Measurements from ENCODE around the gene DPY30.
"Not testable (repeated sequence)": the region's sequence is repeated elsewhere in the genome, so short reads cannot be mapped to it uniquely, and the experiment has no call there.

The DPY30 gene

GRCh38 chr2:32012872-32013271 is 26.7 kb downstream of the DPY30 start:
- Histone ChIP-seq H3K9ac (ENCODE audit: low read length) (no peak overlapping the region), H3K79me2 (ENCODE audit: control insufficient read depth, insufficient read depth, low read length) (peaks cover 17% of the 10 kb centered on the region), H3K23ac (ENCODE audit: low read length) (no peak overlapping the region), H3K4me2 (ENCODE audit: low read length) (no peak overlapping the region), H3K18ac (ENCODE audit: low read length) (no peak overlapping the region), H4K5ac (ENCODE audit: low read length) (no peak overlapping the region), H2BK15ac (replicated peaks; ENCODE audit: low read depth) (no peak overlapping the region), H3K4me3 (ENCODE audit: low read length) (no peak overlapping the region), H4K8ac (ENCODE audit: low read depth, low read length) (no peak overlapping the region), H3K4ac (ENCODE audit: low read depth, low read length) (no peak overlapping the region), H3K27ac (ENCODE audit: low read depth, low read length) (no peak overlapping the region), H3K56ac (ENCODE audit: low read length) (no peak overlapping the region), H2BK5ac (ENCODE audit: low read length) (no peak overlapping the region), H3K79me1 (ENCODE audit: low read length) (peaks cover 2% of the 10 kb centered on the region), H2BK120ac (ENCODE audit: low read depth, low read length) (no peak overlapping the region), H3K27me3 (ENCODE audit: insufficient read depth, low read length, poor library complexity) (no peaks in the 10 kb centered on the region), H2AK5ac (ENCODE audit: low read length) (no peak overlapping the region), H3K4me1 (ENCODE audit: control insufficient read depth, low read depth, low read length) (peaks cover 3% of the 10 kb centered on the region), H3K36me3 (ENCODE audit: control insufficient read depth, insufficient read depth, low read length) (no peaks in the 10 kb centered on the region)
- no CpG with 5 or more reads among the region's 1 CpG for WGBS (ENCODE audit: extremely low coverage, insufficient coverage, low lambda C conversion rate)
- DNase-seq: no peak

- Histone ChIP-seq H3K4ac (ENCODE audit: low read depth, low read length) (no peak overlapping the region), H3K18ac (ENCODE audit: low read length) (peak overlapping the region; percentile 64), H3K9ac (ENCODE audit: low read length) (peak overlapping the region; percentile 73), H4K8ac (ENCODE audit: low read depth, low read length) (no peak overlapping the region), H3K4me3 (ENCODE audit: low read length) (no peak overlapping the region), H4K5ac (ENCODE audit: low read length) (no peak overlapping the region), H2BK120ac (ENCODE audit: low read depth, low read length) (peak overlapping the region; percentile 54), H2BK15ac (replicated peaks; ENCODE audit: low read depth) (no peak overlapping the region), H2AK5ac (ENCODE audit: low read length) (no peak overlapping the region), H3K36me3 (ENCODE audit: control insufficient read depth, insufficient read depth, low read length) (no peaks in the 10 kb centered on the region), H3K27ac (ENCODE audit: low read depth, low read length) (peak overlapping the region; percentile 97), H3K79me1 (ENCODE audit: low read length) (peaks cover 4% of the 10 kb centered on the region), H3K4me2 (ENCODE audit: low read length) (no peak overlapping the region), H2BK5ac (ENCODE audit: low read length) (no peak overlapping the region), H3K23ac (ENCODE audit: low read length) (no peak overlapping the region), H3K4me1 (ENCODE audit: control insufficient read depth, low read depth, low read length) (peaks cover 3% of the 10 kb centered on the region), H3K27me3 (ENCODE audit: insufficient read depth, low read length, poor library complexity) (no peaks in the 10 kb centered on the region), H3K56ac (ENCODE audit: low read length) (peak overlapping the region; percentile 89), H3K79me2 (ENCODE audit: control insufficient read depth, insufficient read depth, low read length) (peaks cover 25% of the 10 kb centered on the region)
- no peak for DNase-seq
- WGBS (ENCODE audit: extremely low coverage, insufficient coverage, low lambda C conversion rate): no CpG with 5 or more reads among the region's 5 CpGs
Observed at GRCh38 chr2:32011485-32011960, 28.1 kb downstream of the DPY30 start.

- no CpG with 5 or more reads among the region's 57 CpGs for WGBS (ENCODE audit: extremely low coverage, insufficient coverage, low lambda C conversion rate)
- Histone ChIP-seq H4K8ac (ENCODE audit: low read depth, low read length) (peak within 1 kb of the TSS; percentile 1), H3K27ac (ENCODE audit: low read depth, low read length) (peak within 1 kb of the TSS; percentile 97), H3K79me2 (ENCODE audit: control insufficient read depth, insufficient read depth, low read length) (peaks cover 32% of the 10 kb centered on the region), H2AK5ac (ENCODE audit: low read length) (no peak within 1 kb of the TSS), H3K23ac (ENCODE audit: low read length) (peak within 1 kb of the TSS; percentile 94), H3K27me3 (ENCODE audit: insufficient read depth, low read length, poor library complexity) (no peaks in the 10 kb centered on the region), H2BK120ac (ENCODE audit: low read depth, low read length) (peak within 1 kb of the TSS; percentile 54), H3K4me2 (ENCODE audit: low read length) (peak within 1 kb of the TSS; percentile 95), H3K4me3 (ENCODE audit: low read length) (peak within 1 kb of the TSS; percentile 88), H4K5ac (ENCODE audit: low read length) (no peak within 1 kb of the TSS), H3K79me1 (ENCODE audit: low read length) (peaks cover 7% of the 10 kb centered on the region), H3K36me3 (ENCODE audit: control insufficient read depth, insufficient read depth, low read length) (no peaks in the 10 kb centered on the region), H3K4me1 (ENCODE audit: control insufficient read depth, low read depth, low read length) (peaks cover 6% of the 10 kb centered on the region), H3K18ac (ENCODE audit: low read length) (peak within 1 kb of the TSS; percentile 96), H3K9ac (ENCODE audit: low read length) (peak within 1 kb of the TSS; percentile 94), H2BK5ac (ENCODE audit: low read length) (no peak within 1 kb of the TSS), H3K4ac (ENCODE audit: low read depth, low read length) (no peak within 1 kb of the TSS), H2BK15ac (replicated peaks; ENCODE audit: low read depth) (peak within 1 kb of the TSS; percentile 75), H3K56ac (ENCODE audit: low read length) (peak within 1 kb of the TSS; percentile 95)
- peak; percentile 98 for DNase-seq
Observed at GRCh38 chr2:32010670-32011484, 28.7 kb downstream of the DPY30 start, which contains the start of gene MEMO1. MEMO1 (minus strand) TSS chr2:32011008; CDS start chr2:32010247, 761 bp downstream.

- H3K18ac ChIP-seq (ENCODE audit: low read length); H2BK5ac ChIP-seq (ENCODE audit: low read length); H3K4ac ChIP-seq (ENCODE audit: low read depth, low read length); H3K9ac ChIP-seq (ENCODE audit: low read length); H4K5ac ChIP-seq (ENCODE audit: low read length); H3K4me1 ChIP-seq (ENCODE audit: control insufficient read depth, low read depth, low read length); H2BK15ac ChIP-seq (replicated peaks; ENCODE audit: low read depth); H3K36me3 ChIP-seq (ENCODE audit: control insufficient read depth, insufficient read depth, low read length); H4K8ac ChIP-seq (ENCODE audit: low read depth, low read length); H3K23ac ChIP-seq (ENCODE audit: low read length); H3K27me3 ChIP-seq (ENCODE audit: insufficient read depth, low read length, poor library complexity); H2AK5ac ChIP-seq (ENCODE audit: low read length); H2BK120ac ChIP-seq (ENCODE audit: low read depth, low read length); H3K4me3 ChIP-seq (ENCODE audit: low read length); H3K4me2 ChIP-seq (ENCODE audit: low read length): not testable (repeated sequence)
- Histone ChIP-seq H3K56ac (ENCODE audit: low read length) (peak overlapping the region; percentile 95), H3K79me1 (ENCODE audit: low read length) (peaks cover 11% of the 10 kb centered on the region), H3K79me2 (ENCODE audit: control insufficient read depth, insufficient read depth, low read length) (peaks cover 38% of the 10 kb centered on the region), H3K27ac (ENCODE audit: low read depth, low read length) (peak overlapping the region; percentile 91)
- peak; percentile 41 for DNase-seq
- WGBS (ENCODE audit: extremely low coverage, insufficient coverage, low lambda C conversion rate): no CpG with 5 or more reads among the region's 43 CpGs
Observed at GRCh38 chr2:32010280-32010669, 29.3 kb downstream of the DPY30 start.

DNA sequence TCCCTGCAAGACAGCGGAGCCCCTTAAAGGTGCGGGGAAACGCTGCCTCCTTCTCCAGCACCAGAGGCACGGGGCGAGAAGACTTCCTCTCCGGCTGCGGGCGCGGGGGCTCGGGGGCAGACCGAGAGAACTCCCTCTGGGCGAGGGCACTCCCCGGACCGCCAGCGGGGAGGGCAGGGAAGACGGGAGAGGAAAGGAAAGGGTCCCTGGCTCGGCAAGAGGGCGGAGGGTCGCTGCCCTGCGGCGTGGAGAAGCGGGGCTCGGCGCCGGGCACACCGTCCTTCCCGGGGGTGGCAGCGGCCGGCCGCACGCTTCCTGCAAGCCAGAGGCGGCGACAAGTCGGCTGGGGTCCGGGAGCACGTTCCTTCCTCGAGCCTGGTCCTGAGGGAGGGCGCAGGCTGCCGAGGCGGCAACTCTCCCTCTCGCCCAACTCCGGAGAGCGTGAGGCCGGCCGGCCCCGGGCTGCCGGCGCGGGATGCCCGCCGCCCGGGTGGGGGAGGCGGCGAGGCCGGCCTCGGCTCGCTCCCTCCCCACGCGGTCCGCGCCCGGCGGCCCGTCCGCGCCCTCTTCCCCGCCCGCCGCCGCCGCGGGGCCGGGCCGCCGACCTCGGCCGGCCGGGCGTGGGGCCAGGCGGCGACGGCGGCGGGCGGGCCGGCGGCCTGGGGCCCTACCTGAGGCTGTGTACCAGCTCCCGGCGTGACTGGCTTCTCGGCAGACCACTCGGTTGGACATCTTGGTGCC is 29.9 kb downstream of the DPY30 start:
- Histone ChIP-seq H2BK120ac (ENCODE audit: low read depth, low read length) (no peak overlapping the region), H3K18ac (ENCODE audit: low read length) (peak overlapping the region; percentile 19), H3K4me1 (ENCODE audit: control insufficient read depth, low read depth, low read length) (peaks cover 6% of the 10 kb centered on the region), H3K4me3 (ENCODE audit: low read length) (peak overlapping the region; percentile 88), H2BK5ac (ENCODE audit: low read length) (peak overlapping the region; percentile 70), H3K9ac (ENCODE audit: low read length) (peak overlapping the region; percentile 94), H3K79me1 (ENCODE audit: low read length) (peaks cover 11% of the 10 kb centered on the region), H2BK15ac (replicated peaks; ENCODE audit: low read depth) (no peak overlapping the region), H3K27me3 (ENCODE audit: insufficient read depth, low read length, poor library complexity) (no peaks in the 10 kb centered on the region), H3K4ac (ENCODE audit: low read depth, low read length) (no peak overlapping the region), H3K23ac (ENCODE audit: low read length) (peak overlapping the region; percentile 94), H2AK5ac (ENCODE audit: low read length) (no peak overlapping the region), H3K36me3 (ENCODE audit: control insufficient read depth, insufficient read depth, low read length) (no peaks in the 10 kb centered on the region), H3K56ac (ENCODE audit: low read length) (peak overlapping the region; percentile 95), H3K27ac (ENCODE audit: low read depth, low read length) (peak overlapping the region; percentile 91), H4K8ac (ENCODE audit: low read depth, low read length) (no peak overlapping the region), H4K5ac (ENCODE audit: low read length) (no peak overlapping the region), H3K79me2 (ENCODE audit: control insufficient read depth, insufficient read depth, low read length) (peaks cover 43% of the 10 kb centered on the region), H3K4me2 (ENCODE audit: low read length) (peak overlapping the region; percentile 95)
- DNase-seq: peak; percentile 53
- no CpG with 5 or more reads among the region's 91 CpGs for WGBS (ENCODE audit: extremely low coverage, insufficient coverage, low lambda C conversion rate)

All from mesendoderm (in vitro differentiated cells).